ENCODE data around the gene NUPR1. TPM values are rescaled to one million over a fixed set of nuclear protein-coding genes. Genes with fewer than 3 reads are reported as not detected.
"Not testable (repeated sequence)": the region's sequence is repeated elsewhere in the genome, so short reads cannot be mapped to it uniquely, and the experiment has no call there.

Gene NUPR1
- polyA plus RNA-seq, 6 donors from 2014 or later: not detected

- ATAC-seq (ENCODE audit: low read depth in 2 of 2) (no peak), DNase-seq (no peak)
- peaks cover 7 to 25% (median 15%) of the 10 kb centered on the region in 3 donors for H3K27me3 Mint-ChIP-seq
- H3K36me3 Mint-ChIP-seq: no peaks in the 10 kb centered on the region
- H3K4me1 Mint-ChIP-seq: peaks cover 9 to 14% (median 10%) of the 10 kb centered on the region in 3 donors
- H3K4me3 Mint-ChIP-seq: no peak overlapping the region
- no peak overlapping the region for H3K27ac Mint-ChIP-seq
- H3K9me3 Mint-ChIP-seq: no peaks in the 10 kb centered on the region
Measured at GRCh38 chr16:28546626-28547025, 7.9 kb upstream of the NUPR1 start.

- not testable (repeated sequence) for H3K27ac Mint-ChIP-seq; H3K36me3 Mint-ChIP-seq; H3K4me3 Mint-ChIP-seq; H3K9me3 Mint-ChIP-seq; ATAC-seq (ENCODE audit: low read depth in 2 of 2); DNase-seq
- Mint-ChIP-seq H3K27me3 (peaks cover 7 to 26% (median 15%) of the 10 kb centered on the region in 3 donors), H3K4me1 (peaks cover 9 to 14% (median 10%) of the 10 kb centered on the region in 3 donors)
Measured at GRCh38 chr16:28545964-28546363, 7.2 kb upstream of the NUPR1 start.

GRCh38 chr16:28544998-28545397, 6.2 kb upstream of the NUPR1 start:
- Mint-ChIP-seq H3K36me3 (no peaks in the 10 kb centered on the region), H3K27ac (peak overlapping the region in 1 of 6 donors; percentile 22), H3K27me3 (peaks cover 7 to 26% (median 15%) of the 10 kb centered on the region in 3 donors), H3K4me3 (no peak overlapping the region), H3K9me3 (no peaks in the 10 kb centered on the region), H3K4me1 (peaks cover 9 to 14% (median 10%) of the 10 kb centered on the region in 3 donors)
- ATAC-seq (ENCODE audit: low read depth in 2 of 2): no peak
- DNase-seq: no peak

- Mint-ChIP-seq H3K4me3 (peak overlapping the region in 3 of 8 donors; percentile 6 to 69 (median 9)), H3K4me1 (peaks cover 7 to 10% (median 9%) of the 10 kb centered on the region in 3 donors), H3K27me3 (peaks cover 4 to 31% (median 13%) of the 10 kb centered on the region in 3 donors), H3K36me3 (no peaks in the 10 kb centered on the region), H3K9me3 (no peaks in the 10 kb centered on the region), H3K27ac (no peak overlapping the region)
- peak; percentile 71 to 75 for ATAC-seq (ENCODE audit: low read depth in 2 of 2)
- DNase-seq: peak; percentile 4
Measured at GRCh38 chr16:28543072-28543471, 4.3 kb upstream of the NUPR1 start.

GRCh38 chr16:28542646-28543045, 3.9 kb upstream of the NUPR1 start:
- DNase-seq (no peak), ATAC-seq (ENCODE audit: low read depth in 2 of 2) (no peak)
- no peak overlapping the region for H3K27ac Mint-ChIP-seq
- H3K36me3 Mint-ChIP-seq: no peaks in the 10 kb centered on the region
- H3K4me3 Mint-ChIP-seq: peak overlapping the region in 2 of 8 donors; percentile 6 to 69
- peaks cover 7 to 10% (median 9%) of the 10 kb centered on the region in 3 donors for H3K4me1 Mint-ChIP-seq
- no peaks in the 10 kb centered on the region for H3K9me3 Mint-ChIP-seq
- H3K27me3 Mint-ChIP-seq: peaks cover 4 to 31% (median 15%) of the 10 kb centered on the region in 3 donors

- DNase-seq: no peak
- Mint-ChIP-seq H3K4me3 (no peak overlapping the region), H3K27ac (no peak overlapping the region), H3K27me3 (peaks cover 4 to 31% (median 22%) of the 10 kb centered on the region in 3 donors), H3K9me3 (no peaks in the 10 kb centered on the region), H3K36me3 (no peaks in the 10 kb centered on the region), H3K4me1 (peaks cover 7 to 13% (median 10%) of the 10 kb centered on the region in 3 donors)
- no peak for ATAC-seq (ENCODE audit: low read depth in 2 of 2)
Measured at GRCh38 chr16:28540346-28540745, 1.6 kb upstream of the NUPR1 start.

GRCh38 chr16:28537964-28538732, 626 bp downstream of the NUPR1 start:
- Mint-ChIP-seq H3K9me3 (no peaks in the 10 kb centered on the region), H3K36me3 (no peaks in the 10 kb centered on the region), H3K27ac (peak overlapping the region in 1 of 6 donors; percentile 67), H3K4me3 (no peak overlapping the region), H3K27me3 (peaks cover 2 to 30% (median 22%) of the 10 kb centered on the region in 3 donors), H3K4me1 (peaks cover 5 to 12% (median 9%) of the 10 kb centered on the region in 3 donors)
- DNase-seq: no peak
- no peak for ATAC-seq (ENCODE audit: low read depth in 2 of 2)

- H3K9me3 Mint-ChIP-seq: no peaks in the 10 kb centered on the region
- no peak overlapping the region for H3K27ac Mint-ChIP-seq
- no peak overlapping the region for H3K4me3 Mint-ChIP-seq
- no peaks in the 10 kb centered on the region for H3K36me3 Mint-ChIP-seq
- ATAC-seq (ENCODE audit: low read depth in 2 of 2): no peak
- H3K4me1 Mint-ChIP-seq: peaks cover 0 to 4% (median 2%) of the 10 kb centered on the region in 3 donors
- peaks cover 2 to 24% (median 14%) of the 10 kb centered on the region in 3 donors for H3K27me3 Mint-ChIP-seq
- DNase-seq: no peak
Measured at GRCh38 chr16:28537076-28537475, 1.7 kb downstream of the NUPR1 start.

- peaks cover 4 to 19% (median 14%) of the 10 kb centered on the region in 3 donors for H3K27me3 Mint-ChIP-seq
- DNase-seq (no peak), ATAC-seq (ENCODE audit: low read depth in 2 of 2) (no peak)
- no peaks in the 10 kb centered on the region for H3K36me3 Mint-ChIP-seq
- no peak overlapping the region for H3K4me3 Mint-ChIP-seq
- no peak overlapping the region for H3K27ac Mint-ChIP-seq
- no peaks in the 10 kb centered on the region for H3K9me3 Mint-ChIP-seq
- peaks cover 0 to 4% (median 0%) of the 10 kb centered on the region in 3 donors for H3K4me1 Mint-ChIP-seq
Measured at GRCh38 chr16:28534542-28535373, 4.0 kb downstream of the NUPR1 start.

- Mint-ChIP-seq H3K27me3 (peaks cover 4 to 12% (median 10%) of the 10 kb centered on the region in 3 donors), H3K9me3 (no peaks in the 10 kb centered on the region), H3K4me3 (no peak overlapping the region), H3K4me1 (peaks cover 0 to 4% (median 0%) of the 10 kb centered on the region in 3 donors), H3K27ac (peak overlapping the region in 1 of 6 donors; percentile 76), H3K36me3 (no peaks in the 10 kb centered on the region)
- ATAC-seq (ENCODE audit: low read depth in 2 of 2): no peak
- no peak for DNase-seq
Measured at GRCh38 chr16:28532940-28533647, 5.7 kb downstream of the NUPR1 start.

- peak overlapping the region in 1 of 6 donors; percentile 59 for H3K27ac Mint-ChIP-seq
Measured at GRCh38 chr16:28531777-28532744, 6.7 kb downstream of the NUPR1 start.

GRCh38 chr16:28529124-28529523, 9.7 kb downstream of the NUPR1 start:
- no peak overlapping the region for H3K4me3 Mint-ChIP-seq
- H3K27me3 Mint-ChIP-seq: peaks cover 0 to 4% (median 0%) of the 10 kb centered on the region in 3 donors
- ATAC-seq (ENCODE audit: low read depth in 2 of 2) (no peak), DNase-seq (no peak)
- H3K36me3 Mint-ChIP-seq: no peaks in the 10 kb centered on the region
- H3K27ac Mint-ChIP-seq: peak overlapping the region in 1 of 6 donors; percentile 74
- H3K9me3 Mint-ChIP-seq: no peaks in the 10 kb centered on the region
- H3K4me1 Mint-ChIP-seq: no peaks in the 10 kb centered on the region

More at GRCh38 chr16:28531777-28532744, 6.7 kb downstream of the NUPR1 start:
- H3K36me3 Mint-ChIP-seq: no peaks in the 10 kb centered on the region
- no peak for DNase-seq
- peaks cover 0 to 4% (median 1%) of the 10 kb centered on the region in 3 donors for H3K27me3 Mint-ChIP-seq
- peaks cover 0 to 4% (median 0%) of the 10 kb centered on the region in 3 donors for H3K4me1 Mint-ChIP-seq
- ATAC-seq (ENCODE audit: low read depth in 2 of 2): no peak
- no peaks in the 10 kb centered on the region for H3K9me3 Mint-ChIP-seq
- H3K4me3 Mint-ChIP-seq: peak overlapping the region in 1 of 8 donors; percentile 47

Data from naive B cell (primary cell).